HCT116 (cell line): ENCODE data around the gene CD34. TPM values are rescaled to one million over a fixed set of nuclear protein-coding genes. Genes with fewer than 3 reads are reported as not detected.

ENCODE experiments used
- ATAC-seq: fragments of 200-7000 bp; cut with Tn5 transposase; 2 replicates; pipeline ENCODE4 v1.9.1; 2020; ENCODE audit warnings: mild to moderate bottlenecking, moderate library complexity
- BruUV-seq: library from RNA; stranded (reverse); fragments of 400-500 nt; replicated peaks from 2 replicates; lab custom pipeline; 2021; lab: Mats Ljungman, UMichigan
- CTCF ChIA-PET: fragments of 300-600 bp; sonication (Branson Sonifier 250); formaldehyde crosslinking; loops from one replicate; lab custom pipeline; 2021; ENCODE audit warnings: antibody characterized with exemption; lab: Charles Lee
- POLR2A ChIA-PET: fragments of 300-600, 350-600 bp; sonication (Branson Sonifier 250); formaldehyde crosslinking; loops from one replicate; lab custom pipeline; 2021; ENCODE audit warnings: antibody characterized with exemption; lab: Charles Lee
- RAD21 ChIA-PET, 2 experiments: fragments of 300-600 bp; sonication (Branson Sonifier 250); formaldehyde crosslinking; loops; one replicate each; lab custom pipeline; 2023; ENCODE audit warnings: low total read pairs in 2 of 2; ENCODE audit not compliant: uncharacterized antibody in 2 of 2, unreplicated experiment in 2 of 2, low non-redundant PET in 1 of 2; lab: Charles Lee
- DNase-seq: peaks from one replicate; pipeline ENCODE4 v3.0.0-alpha.2; 2010; ENCODE audit warnings: low read depth, low spot score
- H2AFZ ChIP-seq: fragments of 200-600 bp; shearing (Covaris generic), sonication (generic); 2 replicates; pipeline ENCODE4 v1.6.1; 2017; ENCODE audit warnings: low read depth, mixed run types, mixed read lengths, antibody characterized with exemption, low read length; ENCODE audit not compliant: poor library complexity, severe bottlenecking
- H3K27ac ChIP-seq: 2 replicates; pipeline ENCODE4 v1.5.1; 2012; ENCODE audit warnings: low read depth, low read length
- H3K27me3 ChIP-seq: fragments of 200-600 bp; sonication (generic); 2 replicates; pipeline ENCODE4 v1.6.1; 2016; ENCODE audit warnings: mixed run types, low read length, mixed read lengths; ENCODE audit not compliant: insufficient read depth
- H3K36me3 ChIP-seq, 2 experiments: fragments of 200-500 bp in 1 of 2; fragments of 200-600 bp in 1 of 2; sonication (Bioruptor generic) in 1 of 2; sonication (generic) in 1 of 2; 2 replicates each; pipeline versions ENCODE4 v1.5.1 to v1.6.1; 2014 to 2016; ENCODE audit warnings: low read length in 2 of 2, inconsistent platforms in 1 of 2, mixed read lengths in 1 of 2, mixed run types in 1 of 2; ENCODE audit not compliant: insufficient read depth in 2 of 2, control insufficient read depth in 1 of 2
- H3K4me1 ChIP-seq, 2 experiments: fragments of 200-600 bp in 1 of 2; sonication (generic) in 1 of 2; 2 replicates each; pipeline versions ENCODE4 v1.5.1 to v1.6.1; 2012 to 2017; ENCODE audit warnings: low read length in 2 of 2, inconsistent platforms in 1 of 2, mild to moderate bottlenecking in 1 of 2, mixed read lengths in 1 of 2, mixed run types in 1 of 2, moderate library complexity in 1 of 2; ENCODE audit not compliant: insufficient read depth in 2 of 2, control insufficient read depth in 1 of 2
- H3K4me2 ChIP-seq: fragments of 200-600 bp; sonication (generic); 2 replicates; pipeline ENCODE4 v1.6.1; 2017; ENCODE audit warnings: mixed run types, low read length, mixed read lengths
- H3K4me3 ChIP-seq, 2 experiments: fragments of 200-600 bp in 1 of 2; sonication (generic) in 1 of 2; replicated peaks in 1 of 2; 2 replicates each; pipeline ENCODE4 v1.5.1; 2011 to 2016; ENCODE audit warnings: low read length in 2 of 2, control low read depth in 1 of 2, low read depth in 1 of 2, mild to moderate bottlenecking in 1 of 2, mixed read lengths in 1 of 2, mixed run types in 1 of 2
- H3K79me2 ChIP-seq: fragments of 200-600 bp; sonication (generic); 2 replicates; pipeline ENCODE4 v1.6.1; 2017; ENCODE audit warnings: mild to moderate bottlenecking, mixed run types, low read length, moderate library complexity, mixed read lengths; ENCODE audit not compliant: insufficient read depth
- H3K9ac ChIP-seq: fragments of 200-600 bp; sonication (generic); 2 replicates; pipeline ENCODE4 v1.6.1; 2016; ENCODE audit warnings: low read length, mixed read lengths
- H3K9me2 ChIP-seq: fragments of 200-600 bp; sonication (generic), shearing (Covaris generic); 2 replicates; pipeline ENCODE4 v1.6.1; 2017; ENCODE audit warnings: mixed run types, mild to moderate bottlenecking, moderate library complexity; ENCODE audit not compliant: insufficient read depth
- H3K9me3 ChIP-seq, 2 experiments: fragments of 200-500 bp in 1 of 2; fragments of 200-600 bp in 1 of 2; sonication (Bioruptor generic) in 1 of 2; sonication (generic) in 1 of 2; 2 replicates each; pipeline ENCODE4 v1.6.1; 2014 to 2017; ENCODE audit warnings: low read length in 2 of 2, mixed read lengths in 2 of 2, inconsistent platforms in 1 of 2, low read depth in 1 of 2, mild to moderate bottlenecking in 1 of 2, mixed run types in 1 of 2, moderate library complexity in 1 of 2; ENCODE audit not compliant: control insufficient read depth in 1 of 2, insufficient read depth in 1 of 2
- H4K20me1 ChIP-seq: fragments of 200-600 bp; sonication (generic), shearing (Covaris generic); 2 replicates; pipeline ENCODE4 v1.6.1; 2017; ENCODE audit warnings: mixed run types, mild to moderate bottlenecking, moderate library complexity; ENCODE audit not compliant: insufficient read depth
- ATF3 ChIP-seq: IDR thresholded peaks from 2 replicates; pipeline ENCODE4 v1.6.1; 2012
- CEBPB ChIP-seq: IDR thresholded peaks from 2 replicates; pipeline ENCODE4 v1.6.1; 2012; ENCODE audit warnings: low read depth
- CTCF ChIP-seq, 3 experiments: fragments of 200-600 bp in 1 of 3; sonication (generic) in 1 of 3; IDR thresholded peaks in 2 of 3; conservative IDR thresholded peaks in 1 of 3; 2 replicates each; pipeline ENCODE4 v1.5.1; 2012 to 2017; ENCODE audit warnings: low read depth in 2 of 3, low read length in 2 of 3, antibody characterized with exemption in 1 of 3, borderline replicate concordance in 1 of 3, control low read depth in 1 of 3, mild to moderate bottlenecking in 1 of 3, mixed read lengths in 1 of 3, mixed run types in 1 of 3, moderate library complexity in 1 of 3; ENCODE audit not compliant: insufficient read depth in 1 of 3
- EGR1 ChIP-seq: IDR thresholded peaks from 2 replicates; pipeline ENCODE4 v1.6.1; 2012; ENCODE audit warnings: low read depth
- EZH2 ChIP-seq: fragments of 200-600 bp; sonication (generic); IDR thresholded peaks from 2 replicates; pipeline ENCODE4 v1.6.1; 2017; ENCODE audit warnings: antibody characterized with exemption, mixed run types
- JUND ChIP-seq: IDR thresholded peaks from 2 replicates; pipeline ENCODE4 v1.6.1; 2012
- POLR2AphosphoS5 ChIP-seq: IDR thresholded peaks from 2 replicates; pipeline ENCODE4 v1.6.1; 2011; ENCODE audit warnings: mild to moderate bottlenecking, low read depth, low read length, moderate library complexity
- SRF ChIP-seq: IDR thresholded peaks from 2 replicates; pipeline ENCODE4 v1.6.1; 2012; ENCODE audit warnings: low read depth
- TCF7L2 ChIP-seq: IDR thresholded peaks from 2 replicates; pipeline ENCODE4 v1.7.0; 2011; ENCODE audit warnings: borderline replicate concordance, inconsistent platforms; ENCODE audit not compliant: insufficient read depth, insufficient read length; ENCODE audit errors: extremely low read depth
- ZBTB33 ChIP-seq: IDR thresholded peaks from 2 replicates; pipeline ENCODE4 v1.6.1; 2011; ENCODE audit warnings: mild to moderate bottlenecking, low read length, moderate library complexity; ENCODE audit not compliant: insufficient replicate concordance; ENCODE audit errors: extremely low read depth
- ZNF274 ChIP-seq: fragments of 200-500 bp; sonication (Bioruptor generic); IDR thresholded peaks from 2 replicates; pipeline ENCODE4 v1.6.1; 2014; ENCODE audit warnings: mild to moderate bottlenecking, low read depth, low read length, inconsistent platforms
- intact Hi-C: fragments of 100-400 bp; cut with micrococcal nuclease; formaldehyde crosslinking; loops from 2 replicates; pipeline ENCODE4 v1.10.0; 2022
- total RNA-seq: library from RNA; stranded (reverse); gene quantifications from one replicate; pipeline ENCODE4 v1.2.1, GENCODE V29; 2021; ENCODE audit not compliant: unreplicated experiment

Gene CD34
- total RNA-seq, 1 experiment from 2014 or later, result 0.07 TPM

GRCh38 chr1:207901041-207901653, 9.8 kb downstream of the CD34 start (continued):
- TF ChIP-seq CTCF (IDR thresholded peaks at IDR 0.05 in 2 of 3, conservative IDR thresholded peaks at IDR 0.05 in 1 of 3; ENCODE audit: borderline replicate concordance in 1 of 3, insufficient read depth in 1 of 3, low read depth in 2 of 3, low read length in 2 of 3) (no peak), ZNF274 (no peak), TCF7L2 (no peak), SRF (no peak), ATF3 (no peak), POLR2AphosphoS5 (no peak), EZH2 (no peak), JUND (no peak)

GRCh38 chr1:207898836-207899235, 12.1 kb downstream of the CD34 start:
- Histone ChIP-seq H3K9ac (no peak overlapping the region), H3K4me2 (no peak overlapping the region), H4K20me1 (no peaks in the 10 kb centered on the region), H3K4me3 (no peak overlapping the region), H3K9me3 (no peaks in the 10 kb centered on the region), H2AFZ (no peak overlapping the region), H3K79me2 (no peaks in the 10 kb centered on the region), H3K27ac (no peak overlapping the region), H3K4me1 (no peaks in the 10 kb centered on the region), H3K9me2 (no peaks in the 10 kb centered on the region), H3K36me3 (no peaks in the 10 kb centered on the region), H3K27me3 (no peaks in the 10 kb centered on the region)
- TF ChIP-seq TCF7L2 (no peak), ZBTB33 (no peak), CEBPB (no peak), EGR1 (no peak)
- intact Hi-C loops, result no loop called here
- POLR2A ChIA-PET, result no interaction called here
- RAD21 ChIA-PET, result no interaction called here
- ATAC-seq (no peak), DNase-seq (no peak)
- CTCF ChIA-PET, result interaction anchor here (1.0 to 5.7 kb wide), 3 partner anchors 13 to 71 kb away, joined by 3 to 69 read pairs (median 25); no protein-coding TSS in a partner anchor
- no TSS peak for BruUV-seq
